ENCODE results near the gene CIB4. TPM values are rescaled to one million over a fixed set of nuclear protein-coding genes. Genes with fewer than 3 reads are reported as not detected.

CIB4 gene
- total and polyA plus RNA-seq, 2 of the 13 experiments (the other 11 are each of a cell fraction or from before 2014, with no cell fraction given), result not detected

- Histone ChIP-seq H3K36me3 (replicated peaks in 1 of 2; ENCODE audit: control insufficient read depth in 1 of 2, insufficient read depth in 2 of 2, low read length in 2 of 2) (no peaks in the 10 kb centered on the region), H3K27me3 (ENCODE audit: control insufficient read depth in 1 of 2, insufficient read depth in 2 of 2, low read length in 2 of 2) (peaks cover 4 to 61% of the 10 kb centered on the region in 2 experiments; a peak in 4 of 5 replicates), H3K4me3 (replicated peaks in 1 of 3; ENCODE audit: insufficient read depth in 1 of 3, low read depth in 2 of 3, low read length in 3 of 3) (no peak overlapping the region), H4K20me1 (ENCODE audit: insufficient read depth, low read length) (no peaks in the 10 kb centered on the region), H3K9me3 (ENCODE audit: low read length) (no peaks in the 10 kb centered on the region), H3K4me2 (ENCODE audit: low read depth, low read length) (no peak overlapping the region), H3K9ac (ENCODE audit: insufficient read depth, low read depth, low read length) (no peak overlapping the region), H3K4me1 (ENCODE audit: insufficient read depth, low read length) (peaks cover 13% of the 10 kb centered on the region), H2AFZ (ENCODE audit: low read length) (no peak overlapping the region), H3K79me2 (ENCODE audit: insufficient read depth, low read length) (no peaks in the 10 kb centered on the region), H3K27ac (ENCODE audit: extremely low read length, insufficient read depth, low read length) (no peak overlapping the region)
- ATAC-seq (no peak), DNase-seq (ENCODE audit: low spot score) (no peak), FAIRE-seq (no peak)
- POLR2A ChIA-PET, result no interaction called here
- BruUV-seq (replicated peaks), result no TSS peak
- intact Hi-C loops (cut with micrococcal nuclease; ENCODE audit: unreplicated experiment), result loop anchor here (10.0 kb wide), 1 partner anchor 90 kb away; no protein-coding TSS in a partner anchor
- CTCF ChIA-PET (ENCODE audit: low intra/inter-chr PET ratio, low total read pairs), result no interaction called here
- in situ Hi-C loops (cut with HindIII; ENCODE audit: extremely low pct_ligation_motif_present, low pct_unique_long_range_greater_than_20kb), result no loop called here
- WGBS (ENCODE audit: low lambda C conversion rate), result 33% methylated on average over 11 of the region's 11 CpGs
- no peak for TF ChIP-seq ZNF609 (CRISPR knock-in tag; IDR thresholded peaks at IDR 0.05; ENCODE audit: borderline replicate concordance)
- TF ChIP-seq ZNF569 (CRISPR knock-in tag; IDR thresholded peaks at IDR 0.05; ENCODE audit: borderline replicate concordance), result no peak
- TF ChIP-seq SNAPC2 (CRISPR knock-in tag; IDR thresholded peaks at IDR 0.05), result no peak
- TF ChIP-seq ZNF549 (CRISPR knock-in tag; IDR thresholded peaks at IDR 0.05), result no peak
- TF ChIP-seq BRCA1 (CRISPR knock-in tag; IDR thresholded peaks at IDR 0.05), result no peak
- no peak for TF ChIP-seq ELF1 (CRISPR knock-in tag; IDR thresholded peaks at IDR 0.05)
- no peak for TF ChIP-seq ZNF3 (CRISPR knock-in tag; IDR thresholded peaks at IDR 0.05)
- no peak for TF ChIP-seq ZNF407 (CRISPR knock-in tag; IDR thresholded peaks at IDR 0.05; ENCODE audit: not compliant biosample characterization)
- no peak for TF ChIP-seq HIVEP1 (CRISPR knock-in tag; IDR thresholded peaks at IDR 0.05)
- TF ChIP-seq PAWR (CRISPR knock-in tag; IDR thresholded peaks at IDR 0.05; ENCODE audit: borderline replicate concordance), result no peak
These were observed 6.4 kb downstream of the CIB4 start for GRCh38 chr2:26634636-26635230.

Data from HepG2 (cell line).